Stimulated activated CD4-positive, alpha-beta T cell treated with anti-CD3 and anti-CD28 coated beads, TNF-alpha, amount 100 ng/mL, for 24 hours (primary cell): ENCODE measurements around the gene PCDHB4.
"Not testable (repeated sequence)": the region's sequence is repeated elsewhere in the genome, so short reads cannot be mapped to it uniquely, and the experiment has no call there.

Experiments used
- DNase-seq, 3 experiments: peaks; one replicate each; pipeline ENCODE4 v3.0.0-alpha.2; 2020; ENCODE audit warnings: low read depth in 3 of 3

PCDHB4 gene

DNA sequence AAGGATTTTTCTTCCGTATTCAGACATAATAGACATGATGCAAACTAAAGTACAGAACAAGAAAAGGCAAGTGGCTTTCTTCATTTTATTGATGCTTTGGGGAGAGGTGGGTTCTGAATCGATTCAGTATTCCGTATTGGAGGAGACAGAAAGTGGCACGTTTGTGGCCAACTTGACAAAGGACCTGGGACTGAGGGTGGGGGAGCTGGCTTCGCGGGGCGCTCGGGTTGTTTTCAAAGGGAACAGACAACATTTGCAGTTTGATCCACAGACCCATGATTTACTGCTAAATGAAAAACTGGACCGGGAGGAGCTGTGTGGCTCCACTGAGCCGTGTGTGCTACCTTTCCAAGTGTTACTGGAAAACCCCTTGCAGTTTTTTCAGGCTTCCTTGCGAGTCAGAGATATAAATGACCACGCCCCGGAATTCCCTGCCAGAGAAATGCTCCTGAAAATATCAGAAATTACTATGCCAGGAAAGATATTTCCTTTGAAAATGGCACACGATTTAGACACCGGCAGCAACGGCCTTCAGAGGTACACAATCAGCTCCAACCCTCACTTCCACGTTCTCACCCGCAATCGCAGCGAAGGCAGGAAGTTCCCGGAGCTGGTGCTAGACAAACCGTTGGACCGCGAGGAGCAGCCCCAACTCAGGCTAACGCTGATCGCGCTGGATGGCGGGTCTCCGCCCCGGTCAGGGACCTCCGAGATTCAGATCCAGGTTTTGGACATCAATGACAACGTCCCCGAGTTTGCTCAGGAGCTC is 28.8 kb downstream of the PCDHB4 start:
- no peak for DNase-seq

DNA sequence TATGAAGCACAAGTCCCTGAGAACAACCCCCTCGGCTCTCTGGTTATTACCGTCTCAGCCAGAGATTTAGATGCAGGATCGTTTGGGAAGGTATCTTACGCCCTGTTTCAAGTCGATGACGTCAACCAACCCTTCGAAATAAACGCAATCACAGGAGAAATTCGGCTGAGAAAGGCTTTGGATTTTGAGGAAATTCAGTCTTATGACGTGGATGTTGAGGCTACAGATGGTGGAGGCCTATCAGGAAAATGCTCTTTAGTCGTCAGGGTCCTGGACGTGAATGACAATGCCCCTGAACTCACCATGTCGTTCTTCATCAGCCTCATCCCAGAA is 29.3 kb downstream of the PCDHB4 start:
- no peak for DNase-seq

DNA sequence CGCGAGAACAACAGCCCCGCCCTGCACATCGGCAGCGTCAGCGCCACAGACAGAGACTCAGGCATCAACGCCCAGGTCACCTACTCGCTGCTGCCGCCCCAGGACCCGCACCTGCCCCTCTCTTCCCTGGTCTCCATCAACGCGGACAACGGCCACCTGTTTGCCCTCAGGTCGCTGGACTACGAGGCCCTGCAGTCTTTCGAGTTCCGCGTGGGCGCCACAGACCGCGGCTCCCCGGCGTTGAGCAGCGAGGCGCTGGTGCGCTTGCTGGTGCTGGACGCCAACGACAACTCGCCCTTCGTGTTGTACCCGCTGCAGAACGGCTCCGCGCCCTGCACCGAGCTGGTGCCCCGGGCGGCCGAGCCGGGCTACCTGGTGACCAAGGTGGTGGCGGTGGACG is 30.0 kb downstream of the PCDHB4 start:
- not testable (repeated sequence) for DNase-seq

DNA sequence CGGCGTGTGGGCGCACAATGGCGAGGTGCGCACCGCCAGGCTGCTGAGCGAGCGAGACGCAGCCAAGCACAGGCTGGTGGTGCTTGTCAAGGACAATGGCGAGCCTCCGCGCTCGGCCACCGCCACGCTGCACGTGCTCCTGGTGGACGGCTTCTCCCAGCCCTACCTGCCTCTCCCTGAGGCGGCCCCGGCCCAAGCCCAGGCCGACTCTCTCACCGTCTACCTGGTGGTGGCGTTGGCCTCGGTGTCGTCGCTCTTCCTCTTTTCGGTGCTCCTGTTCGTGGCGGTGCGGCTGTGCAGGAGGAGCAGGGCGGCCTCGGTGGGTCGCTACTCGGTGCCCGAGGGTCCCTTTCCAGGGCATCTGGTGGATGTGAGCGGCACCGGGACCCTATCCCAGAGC is 30.5 kb downstream of the PCDHB4 start:
- DNase-seq: not testable (repeated sequence)

DNA sequence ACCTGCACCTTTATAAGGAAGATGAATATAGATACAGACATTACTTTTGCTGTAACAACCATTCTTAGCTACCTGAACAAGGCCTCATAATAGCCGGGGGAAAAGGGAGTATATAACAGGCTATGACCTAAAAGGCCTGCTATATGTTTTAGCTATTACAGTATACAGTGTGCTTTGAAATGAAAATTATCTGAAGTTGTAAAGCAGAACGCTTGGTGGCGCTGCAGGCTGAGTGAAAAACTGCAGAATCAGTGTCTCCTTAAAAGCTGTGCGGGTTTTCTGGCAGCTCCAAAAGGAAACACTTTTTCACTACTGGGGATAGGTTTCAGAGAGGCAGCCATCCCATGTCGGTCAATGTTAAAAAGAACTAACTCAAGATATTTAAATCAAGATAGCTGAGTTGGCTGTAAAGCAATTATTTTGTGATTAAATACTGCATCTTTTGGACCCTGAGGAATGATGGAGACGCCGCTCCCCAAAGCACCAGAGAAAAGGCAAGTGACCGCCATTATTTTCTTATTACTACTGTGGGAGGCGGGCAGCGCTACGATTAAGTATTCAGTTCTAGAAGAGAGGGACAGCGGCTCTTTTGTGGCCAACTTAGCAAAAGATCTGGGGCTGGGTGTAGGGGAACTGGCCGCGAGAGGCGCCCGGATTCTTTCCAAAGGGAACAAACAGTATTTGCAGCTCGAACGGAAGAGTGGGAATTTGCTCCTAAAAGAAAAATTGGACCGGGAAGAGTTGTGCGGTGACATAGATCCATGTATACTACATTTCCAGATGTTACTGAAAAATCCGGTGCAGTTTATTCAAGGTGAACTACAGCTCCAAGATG is 34.1 kb downstream of the PCDHB4 start:
- no peak for DNase-seq

DNA sequence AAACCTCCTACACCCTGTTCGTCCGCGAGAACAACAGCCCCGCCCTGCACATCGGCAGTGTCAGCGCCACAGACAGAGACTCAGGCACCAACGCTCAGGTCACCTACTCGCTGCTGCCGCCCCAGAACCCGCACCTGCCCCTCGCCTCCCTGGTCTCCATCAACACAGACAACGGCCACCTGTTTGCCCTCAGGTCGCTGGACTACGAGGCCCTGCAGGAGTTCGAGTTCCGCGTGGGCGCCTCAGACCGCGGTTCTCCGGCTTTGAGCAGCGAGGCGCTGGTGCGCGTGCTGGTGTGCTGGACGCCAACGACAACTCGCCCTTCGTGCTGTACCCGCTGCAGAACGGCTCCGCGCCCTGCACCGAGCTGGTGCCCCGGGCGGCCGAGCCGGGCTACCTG is 35.7 kb downstream of the PCDHB4 start:
- not testable (repeated sequence) for DNase-seq

DNA sequence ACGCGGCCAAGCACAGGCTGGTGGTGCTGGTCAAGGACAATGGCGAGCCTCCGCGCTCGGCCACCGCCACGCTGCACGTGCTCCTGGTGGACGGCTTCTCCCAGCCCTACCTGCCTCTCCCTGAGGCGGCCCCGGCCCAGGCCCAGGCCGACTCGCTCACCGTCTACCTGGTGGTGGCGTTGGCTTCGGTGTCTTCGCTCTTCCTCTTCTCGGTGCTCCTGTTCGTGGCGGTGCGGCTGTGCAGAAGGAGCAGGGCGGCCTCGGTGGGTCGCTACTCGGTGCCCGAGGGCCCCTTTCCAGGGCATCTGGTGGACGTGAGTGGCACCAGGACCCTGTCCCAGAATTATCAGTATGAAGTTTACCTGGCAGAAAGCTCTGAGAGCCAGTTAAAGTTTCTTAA is 36.3 kb downstream of the PCDHB4 start:
- DNase-seq: not testable (repeated sequence)

DNA sequence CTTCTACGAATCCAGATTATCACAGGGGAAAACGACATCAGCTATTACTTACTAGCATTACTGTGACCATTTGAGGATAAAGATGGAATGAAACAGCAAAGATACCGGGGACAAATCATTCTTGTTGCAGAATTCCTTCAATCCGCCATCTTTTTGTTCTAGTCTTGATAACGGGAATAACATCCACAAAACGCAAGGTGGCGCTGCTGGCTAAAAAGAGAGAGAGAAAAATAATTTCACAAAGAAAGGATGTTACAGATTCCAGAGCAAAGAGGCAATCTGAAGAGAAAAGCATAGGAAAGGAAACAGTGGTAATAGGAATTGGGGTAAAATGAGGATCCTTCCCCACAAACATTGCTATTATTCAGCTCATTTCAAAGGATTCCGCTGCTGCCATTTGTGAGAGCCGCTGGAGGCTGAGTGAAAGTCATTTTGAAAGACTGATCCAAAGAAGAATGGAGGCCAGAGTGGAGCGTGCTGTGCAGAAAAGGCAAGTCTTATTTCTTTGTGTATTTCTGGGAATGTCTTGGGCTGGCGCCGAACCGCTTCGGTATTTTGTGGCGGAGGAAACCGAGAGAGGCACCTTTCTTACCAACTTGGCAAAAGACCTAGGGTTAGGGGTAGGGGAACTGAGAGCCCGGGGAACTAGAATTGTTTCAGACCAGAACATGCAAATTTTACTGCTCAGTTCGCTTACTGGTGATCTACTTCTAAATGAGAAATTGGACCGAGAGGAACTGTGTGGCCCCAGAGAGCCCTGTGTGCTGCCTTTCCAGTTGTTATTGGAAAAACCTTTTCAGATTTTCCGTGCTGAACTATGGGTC is 51.0 kb downstream of the PCDHB4 start, which contains the start of gene PCDHB7:
Gene PCDHB7 (plus strand): TSS at position 264 of the 824 bp plus-strand sequence. CDS start 192 bp downstream, at position 456.
- DNase-seq: no peak

DNA sequence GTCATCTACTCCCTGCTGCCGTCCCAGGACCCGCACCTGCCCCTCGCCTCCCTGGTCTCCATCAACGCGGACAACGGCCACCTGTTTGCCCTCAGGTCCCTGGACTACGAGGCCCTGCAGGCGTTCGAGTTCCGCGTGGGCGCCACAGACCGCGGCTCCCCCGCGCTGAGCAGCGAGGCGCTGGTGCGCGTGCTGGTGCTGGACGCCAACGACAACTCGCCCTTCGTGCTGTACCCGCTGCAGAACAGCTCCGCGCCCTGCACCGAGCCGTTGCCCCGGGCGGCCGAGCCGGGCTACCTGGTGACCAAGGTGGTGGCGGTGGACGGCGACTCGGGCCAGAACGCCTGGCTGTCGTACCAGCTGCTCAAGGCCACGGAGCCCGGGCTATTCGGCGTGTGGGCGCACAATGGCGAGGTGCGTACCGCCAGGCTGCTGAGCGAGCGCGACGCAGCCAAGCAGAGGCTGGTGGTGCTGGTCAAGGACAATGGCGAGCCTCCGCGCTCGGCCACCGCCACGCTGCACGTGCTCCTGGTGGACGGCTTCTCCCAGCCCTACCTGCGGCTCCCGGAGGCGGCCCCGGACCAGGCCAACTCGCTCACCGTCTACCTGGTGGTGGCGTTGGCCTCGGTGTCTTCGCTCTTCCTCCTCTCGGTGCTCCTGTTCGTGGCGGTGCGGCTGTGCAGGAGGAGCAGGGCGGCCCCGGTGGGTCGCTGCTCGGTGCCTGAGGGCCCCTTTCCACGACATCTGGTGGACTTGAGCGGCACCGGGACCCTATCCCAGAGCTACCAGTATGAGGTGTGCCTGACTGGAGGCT is 52.9 kb downstream of the PCDHB4 start:
- not testable (repeated sequence) for DNase-seq
